ENCODE results near the gene DEPDC4. TPM values are rescaled to one million over a fixed set of nuclear protein-coding genes. Genes with fewer than 3 reads are reported as not detected.
"Not testable (repeated sequence)": the region's sequence is repeated elsewhere in the genome, so short reads cannot be mapped to it uniquely, and the experiment has no call there.

DEPDC4 gene
- total RNA-seq, 1 donor from 2014 or later: 2.1 TPM

- Histone ChIP-seq H3K4me3 (ENCODE audit: low read depth, low read length) (no peak overlapping the region), H3K27me3 (ENCODE audit: control insufficient read depth, insufficient read depth, low read length) (no peaks in the 10 kb centered on the region), H3K36me3 (ENCODE audit: control insufficient read depth, insufficient read depth, low read length) (peaks cover 1% of the 10 kb centered on the region)
- peak; percentile 21 for DNase-seq (ENCODE audit: low read depth)
- FAIRE-seq: no peak
- no peak for TF ChIP-seq CTCF (IDR thresholded peaks at IDR 0.05; ENCODE audit: insufficient read depth, low read length, severe bottlenecking)
Measured at GRCh38 chr12:100295764-100296555, 29.1 kb upstream of the DEPDC4 start.

GRCh38 chr12:100294366-100294765 is 27.5 kb upstream of the DEPDC4 start:
- H3K27me3 ChIP-seq (ENCODE audit: control insufficient read depth, insufficient read depth, low read length); FAIRE-seq; H3K36me3 ChIP-seq (ENCODE audit: control insufficient read depth, insufficient read depth, low read length); DNase-seq (ENCODE audit: low read depth); H3K4me3 ChIP-seq (ENCODE audit: low read depth, low read length): not testable (repeated sequence)

- no peak for FAIRE-seq
- H3K4me3 ChIP-seq (ENCODE audit: low read depth, low read length): no peak overlapping the region
- no peaks in the 10 kb centered on the region for H3K36me3 ChIP-seq (ENCODE audit: control insufficient read depth, insufficient read depth, low read length)
- TF ChIP-seq CTCF (IDR thresholded peaks at IDR 0.05; ENCODE audit: insufficient read depth, low read length, severe bottlenecking): no peak
- no peaks in the 10 kb centered on the region for H3K27me3 ChIP-seq (ENCODE audit: control insufficient read depth, insufficient read depth, low read length)
- DNase-seq (ENCODE audit: low read depth): peak; percentile 1
Measured at GRCh38 chr12:100293017-100293416, 26.1 kb upstream of the DEPDC4 start.

GRCh38 chr12:100290016-100290415 is 23.1 kb upstream of the DEPDC4 start:
- FAIRE-seq (no peak), DNase-seq (ENCODE audit: low read depth) (no peak)
- Histone ChIP-seq H3K36me3 (ENCODE audit: control insufficient read depth, insufficient read depth, low read length) (no peaks in the 10 kb centered on the region), H3K27me3 (ENCODE audit: control insufficient read depth, insufficient read depth, low read length) (no peaks in the 10 kb centered on the region), H3K4me3 (ENCODE audit: low read depth, low read length) (no peak overlapping the region)
- TF ChIP-seq CTCF (IDR thresholded peaks at IDR 0.05; ENCODE audit: insufficient read depth, low read length, severe bottlenecking): no peak

GRCh38 chr12:100289038-100289437 is 22.2 kb upstream of the DEPDC4 start:
- Histone ChIP-seq H3K27me3 (ENCODE audit: control insufficient read depth, insufficient read depth, low read length) (no peaks in the 10 kb centered on the region), H3K4me3 (ENCODE audit: low read depth, low read length) (no peak overlapping the region), H3K36me3 (ENCODE audit: control insufficient read depth, insufficient read depth, low read length) (no peaks in the 10 kb centered on the region)
- no peak for FAIRE-seq
- no peak for DNase-seq (ENCODE audit: low read depth)
- no peak for TF ChIP-seq CTCF (IDR thresholded peaks at IDR 0.05; ENCODE audit: insufficient read depth, low read length, severe bottlenecking)

- not testable (repeated sequence) for H3K27me3 ChIP-seq (ENCODE audit: control insufficient read depth, insufficient read depth, low read length); FAIRE-seq; DNase-seq (ENCODE audit: low read depth); H3K4me3 ChIP-seq (ENCODE audit: low read depth, low read length); H3K36me3 ChIP-seq (ENCODE audit: control insufficient read depth, insufficient read depth, low read length)
Measured at GRCh38 chr12:100284556-100284955, 17.7 kb upstream of the DEPDC4 start.

All from bronchial epithelial cell (primary cell).